NK-92 (cell line): ENCODE results near the gene KLK6.

ENCODE experiments used
- DNase-seq: peaks from one replicate; lab custom pipeline; 2025; ENCODE audit not compliant: unreplicated experiment; lab: John Stamatoyannopoulos, UW

The KLK6 gene

GRCh38 chr19:50912727-50913716 lies 56.4 kb downstream of the KLK6 start:
- DNase-seq: no peak

GRCh38 chr19:50912102-50912599 lies 57.2 kb downstream of the KLK6 start:
- no peak for DNase-seq

- DNase-seq: no peak
These were observed 57.9 kb downstream of the KLK6 start, which contains the start of gene KLK4 for GRCh38 chr19:50911206-50912101. Gene KLK4, minus strand, starts transcription at chr19:50911395. Its CDS starts 657 bp downstream, at chr19:50910738.

GRCh38 chr19:50910722-50911121 lies 58.7 kb downstream of the KLK6 start:
- DNase-seq: no peak

- no peak for DNase-seq
These were observed 59.9 kb downstream of the KLK6 start for GRCh38 chr19:50909240-50910070.
